OCI-LY7 (cell line): ENCODE data around the gene GNAS-AS1. TPM values are rescaled to one million over a fixed set of nuclear protein-coding genes. Genes with fewer than 3 reads are reported as not detected.

Source experiments
- BruUV-seq: library from RNA; stranded (reverse); fragments of 400-500 nt; replicated peaks from 2 replicates; lab custom pipeline; 2021; lab: Mats Ljungman, UMichigan
- CTCF ChIA-PET: fragments of 300-600 bp; sonication (Branson Sonifier 250); formaldehyde crosslinking; loops from one replicate; lab custom pipeline; 2022; ENCODE audit warnings: antibody characterized with exemption; ENCODE audit not compliant: unreplicated experiment; lab: Charles Lee
- POLR2A ChIA-PET: fragments of 300-600 bp; sonication (Branson Sonifier 250); formaldehyde crosslinking; loops from one replicate; lab custom pipeline; 2022; ENCODE audit warnings: antibody characterized with exemption; lab: Charles Lee
- DNase-seq: peaks from one replicate; pipeline ENCODE4 v3.0.0-alpha.2; 2015; ENCODE audit warnings: low spot score
- H2AFZ ChIP-seq: fragments of 200-600 bp; sonication (generic), shearing (Covaris generic); 2 replicates; pipeline ENCODE4 v1.6.1; 2014; ENCODE audit warnings: mild to moderate bottlenecking, antibody characterized with exemption, low read length, moderate library complexity
- H3K27ac ChIP-seq: fragments of 200-600 bp; sonication (generic); 2 replicates; pipeline ENCODE4 v1.5.1; 2014; ENCODE audit warnings: mixed run types, low read depth, mild to moderate bottlenecking, moderate library complexity, low read length, inconsistent platforms; ENCODE audit not compliant: poor library complexity, severe bottlenecking
- H3K36me3 ChIP-seq: fragments of 200-600 bp; sonication (generic); 2 replicates; pipeline ENCODE4 v1.6.1; 2014; ENCODE audit warnings: mild to moderate bottlenecking, antibody characterized with exemption, low read length, moderate library complexity, mixed read lengths; ENCODE audit not compliant: insufficient read depth
- H3K4me1 ChIP-seq: fragments of 200-600 bp; sonication (generic); 2 replicates; pipeline ENCODE4 v1.5.1; 2014; ENCODE audit warnings: mild to moderate bottlenecking, low read length; ENCODE audit not compliant: insufficient read depth, poor library complexity, severe bottlenecking
- H3K4me2 ChIP-seq: fragments of 200-600 bp; sonication (generic); 2 replicates; pipeline ENCODE4 v1.6.1; 2014; ENCODE audit warnings: mild to moderate bottlenecking, low read length
- H3K4me3 ChIP-seq: fragments of 200-600 bp; sonication (generic); 2 replicates; pipeline ENCODE4 v1.5.1; 2014; ENCODE audit warnings: mild to moderate bottlenecking, low read depth, low read length; ENCODE audit not compliant: poor library complexity, severe bottlenecking
- H3K79me2 ChIP-seq: fragments of 200-600 bp; sonication (generic); 2 replicates; pipeline ENCODE4 v1.6.1; 2016; ENCODE audit warnings: low read depth, mild to moderate bottlenecking, low read length, moderate library complexity, mixed read lengths; ENCODE audit not compliant: insufficient read depth
- H3K9me2 ChIP-seq: fragments of 200-600 bp; sonication (generic); 2 replicates; pipeline ENCODE4 v1.6.1; 2016; ENCODE audit warnings: mild to moderate bottlenecking, low read length, mixed read lengths; ENCODE audit not compliant: insufficient read depth
- H3K9me3 ChIP-seq: fragments of 200-600 bp; sonication (generic); 2 replicates; pipeline ENCODE4 v1.6.1; 2014; ENCODE audit warnings: mild to moderate bottlenecking, mixed run types, low read length, mixed read lengths
- H4K20me1 ChIP-seq: fragments of 200-600 bp; sonication (generic); 2 replicates; pipeline ENCODE4 v1.6.1; 2014; ENCODE audit warnings: mild to moderate bottlenecking, antibody characterized with exemption, low read length, moderate library complexity, mixed read lengths; ENCODE audit not compliant: insufficient read depth
- CTCF ChIP-seq: fragments of 200-600 bp; sonication (generic); conservative IDR thresholded peaks from 2 replicates; pipeline ENCODE4 v1.5.1; 2014; ENCODE audit warnings: mild to moderate bottlenecking, antibody characterized with exemption, low read length, moderate library complexity, mixed read lengths
- EZH2phosphoT487 ChIP-seq: fragments of 200-600 bp; sonication (generic); IDR thresholded peaks from 2 replicates; pipeline ENCODE4 v1.6.1; 2018; ENCODE audit warnings: low read depth, borderline replicate concordance, mild to moderate bottlenecking, mixed run types, antibody characterized with exemption, low read length, moderate library complexity, mixed read lengths
- intact Hi-C: fragments of 100-400 bp; cut with micrococcal nuclease; formaldehyde crosslinking; loops from one replicate; pipeline ENCODE4 v1.10.0; 2022; ENCODE audit not compliant: unreplicated experiment
- total RNA-seq, 2 experiments: library from RNA; depleted of rRNA in 1 of 2; stranded (reverse); fragments of >200 nt in 1 of 2; shearing (Covaris generic) in 1 of 2; gene quantifications; 2 replicates each; pipeline ENCODE4 v1.2.3, GENCODE V29; 2014 to 2022

The GNAS-AS1 gene
- total RNA-seq, 2 experiments from 2014 or later = 6.5 to 11.6 TPM

DNA sequence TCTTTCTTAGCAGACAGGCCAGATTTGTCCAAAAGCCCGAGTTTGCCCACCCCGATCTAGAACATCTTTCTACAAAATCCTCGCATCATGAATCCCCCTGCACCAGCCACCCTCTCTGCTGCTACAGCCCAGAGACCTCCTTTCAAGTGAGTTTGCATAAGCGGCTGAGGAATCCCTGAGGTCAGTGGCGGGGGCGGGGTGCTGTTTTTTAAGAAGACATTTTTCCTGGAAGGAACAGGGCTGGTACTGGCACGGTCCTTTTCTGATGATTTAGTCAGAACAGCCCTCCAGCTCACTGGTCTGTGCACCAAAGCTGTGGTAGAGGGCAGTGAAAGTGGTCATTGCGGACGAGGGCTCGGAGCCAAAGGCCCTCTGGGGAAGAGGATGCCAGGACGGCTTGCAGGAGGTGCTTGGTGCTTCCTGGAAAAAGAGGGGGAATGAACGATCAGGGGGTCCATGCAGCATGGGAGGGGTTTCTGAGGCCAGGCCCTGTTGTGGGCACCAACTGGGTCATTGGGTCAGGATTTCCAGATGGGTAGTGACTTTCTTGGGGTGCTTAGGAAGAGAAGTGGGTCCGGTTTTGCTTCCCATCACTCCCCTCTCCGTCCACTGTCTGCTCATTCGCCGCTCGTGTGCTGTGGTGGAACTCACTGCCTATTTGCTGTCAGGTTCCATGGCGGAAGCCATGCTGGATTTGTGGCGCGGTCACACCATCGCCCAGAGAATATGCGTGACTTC, 50.4 kb downstream of the GNAS-AS1 start:
- no peak overlapping the region for H3K4me2 ChIP-seq
- no peak for TF ChIP-seq EZH2phosphoT487
- no peak for TF ChIP-seq CTCF
- no peak overlapping the region for H3K27ac ChIP-seq
- ChIA-PET POLR2A (no interaction called here), CTCF (no interaction called here)
- no peaks in the 10 kb centered on the region for H4K20me1 ChIP-seq
- no peaks in the 10 kb centered on the region for H3K9me3 ChIP-seq
- no peaks in the 10 kb centered on the region for H3K4me1 ChIP-seq
- no peaks in the 10 kb centered on the region for H3K79me2 ChIP-seq
- BruUV-seq = no TSS peak
- no peak overlapping the region for H2AFZ ChIP-seq
- no peaks in the 10 kb centered on the region for H3K9me2 ChIP-seq
- intact Hi-C loops = no loop called here
- no peaks in the 10 kb centered on the region for H3K36me3 ChIP-seq
- no peak overlapping the region for H3K4me3 ChIP-seq
- DNase-seq = no peak

DNA sequence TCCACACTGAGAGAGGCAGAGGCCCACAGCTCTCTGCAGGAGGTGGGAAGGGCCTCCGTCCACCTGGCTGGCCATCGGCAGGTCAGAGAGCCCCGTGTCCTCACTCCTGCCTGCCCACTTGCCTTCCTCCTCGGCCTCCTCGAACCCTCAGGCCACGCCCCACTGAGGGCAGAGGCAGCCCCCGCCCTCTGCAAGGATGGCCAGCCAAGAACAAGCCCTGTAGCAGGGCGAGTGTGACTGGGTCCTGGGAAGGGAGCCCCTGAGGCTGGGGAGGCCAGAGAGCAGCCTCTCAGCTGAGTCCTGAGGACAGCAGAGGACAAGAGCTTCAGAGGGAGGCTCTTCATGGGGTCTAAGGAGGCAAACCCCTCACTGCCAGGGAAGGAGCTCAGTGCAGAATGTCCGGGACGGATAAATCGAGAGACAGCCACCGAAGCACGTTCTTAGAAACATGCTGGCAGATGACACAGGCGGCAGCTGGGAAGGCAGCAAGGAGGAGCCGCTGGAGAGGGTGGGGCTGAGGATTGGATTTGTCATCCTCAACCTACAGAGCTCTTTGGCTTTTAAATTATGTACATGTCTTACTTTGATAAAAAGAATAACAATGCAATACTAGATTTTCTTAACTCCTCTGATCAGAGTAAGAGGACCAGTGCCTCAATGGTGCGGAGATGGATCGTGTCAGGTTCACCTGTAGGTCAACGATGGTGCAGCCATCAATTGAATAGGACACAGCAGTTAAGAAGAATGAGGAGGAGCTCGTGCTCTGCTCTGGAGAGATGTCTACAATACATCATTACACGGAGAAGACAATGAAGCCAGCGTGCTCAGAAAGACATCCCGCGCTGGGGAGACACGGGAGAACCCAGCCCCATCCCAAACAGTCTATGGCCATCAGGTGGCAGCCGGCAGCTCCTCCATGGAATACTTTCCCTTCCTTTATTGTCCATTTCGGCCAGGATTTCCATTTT, 53.0 kb downstream of the GNAS-AS1 start:
- Histone ChIP-seq H3K9me3 (no peaks in the 10 kb centered on the region), H3K27ac (no peak overlapping the region), H3K36me3 (no peaks in the 10 kb centered on the region), H3K9me2 (no peaks in the 10 kb centered on the region), H2AFZ (no peak overlapping the region), H3K4me3 (no peak overlapping the region), H3K79me2 (no peaks in the 10 kb centered on the region), H3K4me2 (no peak overlapping the region), H4K20me1 (no peaks in the 10 kb centered on the region), H3K4me1 (no peaks in the 10 kb centered on the region)
- ChIA-PET CTCF (no interaction called here), POLR2A (interaction anchor here (0.7 kb wide), 1 partner anchor 13 kb away, joined by 3 read pairs; no protein-coding TSS in a partner anchor)
- no peak for TF ChIP-seq CTCF
- TF ChIP-seq EZH2phosphoT487 = no peak
- no TSS peak for BruUV-seq
- intact Hi-C loops = no loop called here
- DNase-seq = no peak
